Erythroblast (primary cell): ENCODE measurements around the gene NRBF2.

Source experiments
- GATA1 ChIP-seq: IDR thresholded peaks from 2 replicates; pipeline ENCODE4 v1.6.1; 2011; ENCODE audit warnings: low read depth, mild to moderate bottlenecking, control low read depth, low read length, moderate library complexity
- POLR2A ChIP-seq: IDR thresholded peaks from 2 replicates; pipeline ENCODE4 v1.6.1; 2011; ENCODE audit warnings: mild to moderate bottlenecking, low read length

DNA sequence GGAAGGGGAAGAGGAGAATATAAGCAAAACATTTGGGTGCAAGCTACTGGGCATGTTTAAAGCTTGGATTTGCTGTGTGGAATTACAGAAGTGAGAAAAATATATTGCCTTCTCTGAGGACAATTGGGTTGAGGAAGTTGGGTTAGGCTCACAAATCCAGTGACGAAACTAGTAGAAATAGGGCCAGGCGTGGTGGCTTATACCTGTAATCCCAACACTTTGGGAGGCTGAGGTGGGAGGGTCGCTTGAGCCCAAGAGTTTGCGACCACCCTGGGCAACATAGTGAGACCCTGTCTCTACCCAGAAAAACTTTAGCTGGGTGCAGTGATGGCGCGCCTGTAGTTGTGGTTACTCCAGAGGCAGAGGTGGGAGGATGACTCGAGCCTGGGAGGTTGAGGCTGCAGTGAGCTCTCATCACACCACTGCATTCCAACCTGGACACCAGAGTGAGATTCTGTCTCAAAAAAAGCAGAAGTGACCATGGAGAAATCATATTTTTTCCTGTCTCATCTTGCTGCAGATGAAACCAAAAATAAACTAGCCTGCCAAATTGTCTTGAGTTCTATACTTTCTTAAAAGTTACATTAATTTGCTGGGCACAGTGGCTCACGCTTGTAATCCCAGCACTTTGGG lies 22.4 kb downstream of the NRBF2 start:
- TF ChIP-seq POLR2A, result no peak
- no peak for TF ChIP-seq GATA1
